ENCODE results near the gene ANO7. TPM values are rescaled to one million over a fixed set of nuclear protein-coding genes. Genes with fewer than 3 reads are reported as not detected.

Gene ANO7
- total and polyA plus RNA-seq, 7 experiments from 2014 or later: 0.16 to 0.94 (median 0.30) TPM; not detected in 1

DNA sequence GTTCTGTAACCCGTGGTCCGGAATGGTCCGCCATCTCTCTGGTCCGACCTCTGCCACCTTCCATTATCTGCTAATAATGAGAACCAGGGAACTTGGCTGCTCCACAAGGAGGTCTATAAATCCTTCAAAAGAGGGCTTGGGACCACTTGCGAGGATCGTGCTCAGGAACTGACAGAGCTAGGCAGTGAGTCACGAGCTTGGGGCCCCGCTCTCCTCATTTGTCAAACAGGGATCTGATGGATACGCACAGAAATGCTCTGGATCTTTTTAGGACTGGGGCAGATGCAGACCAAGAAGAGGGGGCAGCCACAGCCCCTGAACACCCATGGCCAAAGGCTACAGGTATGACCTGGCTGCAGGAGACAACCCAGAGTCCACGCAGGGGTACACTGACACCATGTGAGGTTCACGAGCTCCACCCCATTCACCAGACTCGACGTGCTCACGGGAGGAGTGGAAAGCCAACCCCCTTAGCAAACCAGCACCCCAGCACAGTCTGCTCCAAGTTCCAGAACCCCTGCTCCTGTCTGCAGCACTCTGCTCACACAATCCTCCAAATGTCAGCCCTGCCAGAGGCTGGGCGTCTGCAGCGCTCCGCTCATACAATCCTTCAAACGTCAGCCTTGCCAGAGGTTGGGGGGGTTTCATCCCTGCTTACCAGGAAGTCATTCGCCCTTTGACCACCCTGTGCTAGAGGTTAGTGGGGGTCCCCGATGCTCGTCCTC is 45.8 kb downstream of the ANO7 start:
- peaks cover 18 to 97% (median 29%) of the 10 kb centered on the region in 3 experiments for H3K36me3 ChIP-seq (ENCODE audit: control insufficient read depth in 2 of 3, insufficient read depth in 3 of 3, low read length in 3 of 3)
- DNase-seq: no peak
- POLR2A ChIA-PET: interaction anchor here (0.6 kb wide), 1 partner anchor 480 kb away, joined by 3 read pairs; no protein-coding TSS in a partner anchor
- no peaks in the 10 kb centered on the region for H3K9me3 ChIP-seq (ENCODE audit: control insufficient read depth in 2 of 3, low read length in 3 of 3)
- H3K27ac ChIP-seq (ENCODE audit: low read depth, low read length): no peak overlapping the region
- ATAC-seq: no peak
- Mint-ChIP-seq H3K4me3 (no peak overlapping the region), H3K36me3 (peaks cover 18 to 87% (median 41%) of the 10 kb centered on the region in 5 donors), H3K27me3 (no peaks in the 10 kb centered on the region), H3K27ac (no peak overlapping the region), H3K4me1 (peaks cover 0 to 6% (median 0%) of the 10 kb centered on the region in 7 donors), H3K9me3 (no peaks in the 10 kb centered on the region)
- no peak overlapping the region for H3K4me3 ChIP-seq (ENCODE audit: low read length)
- intact Hi-C loops (cut with micrococcal nuclease): no loop called here
- no peaks in the 10 kb centered on the region for H3K4me1 ChIP-seq (ENCODE audit: control insufficient read depth in 2 of 2, insufficient read depth in 2 of 2, low read length in 2 of 2)
- CTCF ChIA-PET: no interaction called here
- H3K27me3 ChIP-seq (ENCODE audit: control insufficient read depth in 2 of 2, insufficient read depth in 2 of 2, low read length in 2 of 2): no peaks in the 10 kb centered on the region

GRCh38 chr2:241234962-241235740 is 46.7 kb downstream of the ANO7 start:
- Mint-ChIP-seq H3K9me3 (no peaks in the 10 kb centered on the region), H3K27me3 (no peaks in the 10 kb centered on the region), H3K27ac (peak overlapping the region in 1 of 9 donors; percentile 43), H3K4me1 (peaks cover 0 to 6% (median 0%) of the 10 kb centered on the region in 7 donors), H3K36me3 (peaks cover 19 to 92% (median 43%) of the 10 kb centered on the region in 5 donors), H3K4me3 (no peak overlapping the region)
- ChIA-PET POLR2A (no interaction called here), CTCF (no interaction called here)
- intact Hi-C loops (cut with micrococcal nuclease): no loop called here
- DNase-seq: no peak
- Histone ChIP-seq H3K27ac (ENCODE audit: low read depth, low read length) (no peak overlapping the region), H3K4me1 (ENCODE audit: control insufficient read depth in 2 of 2, insufficient read depth in 2 of 2, low read length in 2 of 2) (no peaks in the 10 kb centered on the region), H3K27me3 (ENCODE audit: control insufficient read depth in 2 of 2, insufficient read depth in 2 of 2, low read length in 2 of 2) (no peaks in the 10 kb centered on the region), H3K36me3 (ENCODE audit: control insufficient read depth in 2 of 3, insufficient read depth in 3 of 3, low read length in 3 of 3) (peaks cover 18 to 99% (median 29%) of the 10 kb centered on the region in 3 experiments), H3K4me3 (ENCODE audit: low read length) (no peak overlapping the region), H3K9me3 (ENCODE audit: control insufficient read depth in 2 of 3, low read length in 3 of 3) (no peaks in the 10 kb centered on the region)
- no peak for ATAC-seq

GRCh38 chr2:241235859-241236593 is 47.5 kb downstream of the ANO7 start:
- Histone ChIP-seq H3K36me3 (ENCODE audit: control insufficient read depth in 2 of 3, insufficient read depth in 3 of 3, low read length in 3 of 3) (peaks cover 18 to 99% (median 31%) of the 10 kb centered on the region in 3 experiments), H3K4me3 (ENCODE audit: low read length) (no peak overlapping the region), H3K27ac (ENCODE audit: low read depth, low read length) (no peak overlapping the region), H3K27me3 (ENCODE audit: control insufficient read depth in 2 of 2, insufficient read depth in 2 of 2, low read length in 2 of 2) (no peaks in the 10 kb centered on the region), H3K4me1 (ENCODE audit: control insufficient read depth in 2 of 2, insufficient read depth in 2 of 2, low read length in 2 of 2) (no peaks in the 10 kb centered on the region), H3K9me3 (ENCODE audit: control insufficient read depth in 2 of 3, low read length in 3 of 3) (no peaks in the 10 kb centered on the region)
- Mint-ChIP-seq H3K27ac (no peak overlapping the region), H3K4me1 (peaks cover 0 to 6% (median 0%) of the 10 kb centered on the region in 7 donors), H3K9me3 (no peaks in the 10 kb centered on the region), H3K36me3 (peaks cover 25 to 93% (median 48%) of the 10 kb centered on the region in 5 donors), H3K27me3 (no peaks in the 10 kb centered on the region), H3K4me3 (no peak overlapping the region)
- DNase-seq (no peak), ATAC-seq (no peak)
- CTCF ChIA-PET: no interaction called here
- POLR2A ChIA-PET: no interaction called here
- intact Hi-C loops (cut with micrococcal nuclease): no loop called here

GRCh38 chr2:241237047-241237446 is 48.6 kb downstream of the ANO7 start:
- H3K27ac Mint-ChIP-seq: peak overlapping the region in 2 of 9 donors; percentile 42 to 68
- H3K4me1 Mint-ChIP-seq: peaks cover 0 to 3% (median 0%) of the 10 kb centered on the region in 7 donors
- DNase-seq: no peak
- Histone ChIP-seq H3K4me3 (ENCODE audit: low read length) (no peak overlapping the region), H3K36me3 (ENCODE audit: control insufficient read depth in 2 of 3, insufficient read depth in 3 of 3, low read length in 3 of 3) (peaks cover 18 to 96% (median 35%) of the 10 kb centered on the region in 3 experiments), H3K27me3 (ENCODE audit: control insufficient read depth in 2 of 2, insufficient read depth in 2 of 2, low read length in 2 of 2) (no peaks in the 10 kb centered on the region), H3K4me1 (ENCODE audit: control insufficient read depth in 2 of 2, insufficient read depth in 2 of 2, low read length in 2 of 2) (no peaks in the 10 kb centered on the region), H3K27ac (ENCODE audit: low read depth, low read length) (no peak overlapping the region), H3K9me3 (ENCODE audit: control insufficient read depth in 2 of 3, low read length in 3 of 3) (no peaks in the 10 kb centered on the region)
- H3K27me3 Mint-ChIP-seq: no peaks in the 10 kb centered on the region
- ATAC-seq: no peak
- no peak overlapping the region for H3K4me3 Mint-ChIP-seq
- peaks cover 25 to 90% (median 43%) of the 10 kb centered on the region in 5 donors for H3K36me3 Mint-ChIP-seq
- intact Hi-C loops (cut with micrococcal nuclease): no loop called here
- H3K9me3 Mint-ChIP-seq: no peaks in the 10 kb centered on the region
- CTCF ChIA-PET: no interaction called here
- POLR2A ChIA-PET: no interaction called here

- Mint-ChIP-seq H3K27me3 (no peaks in the 10 kb centered on the region), H3K9me3 (no peaks in the 10 kb centered on the region), H3K4me3 (no peak overlapping the region), H3K4me1 (no peaks in the 10 kb centered on the region), H3K36me3 (peaks cover 25 to 94% (median 48%) of the 10 kb centered on the region in 5 donors), H3K27ac (no peak overlapping the region)
- no peak overlapping the region for H3K4me3 ChIP-seq (ENCODE audit: low read length)
- DNase-seq (no peak), ATAC-seq (no peak)
- no peaks in the 10 kb centered on the region for H3K4me1 ChIP-seq (ENCODE audit: control insufficient read depth in 2 of 2, insufficient read depth in 2 of 2, low read length in 2 of 2)
- intact Hi-C loops (cut with micrococcal nuclease): no loop called here
- no peaks in the 10 kb centered on the region for H3K27me3 ChIP-seq (ENCODE audit: control insufficient read depth in 2 of 2, insufficient read depth in 2 of 2, low read length in 2 of 2)
- H3K9me3 ChIP-seq (ENCODE audit: control insufficient read depth in 2 of 3, low read length in 3 of 3): no peaks in the 10 kb centered on the region
- ChIA-PET POLR2A (no interaction called here), CTCF (no interaction called here)
- no peak overlapping the region for H3K27ac ChIP-seq (ENCODE audit: low read depth, low read length)
- peaks cover 18 to 96% (median 41%) of the 10 kb centered on the region in 3 experiments for H3K36me3 ChIP-seq (ENCODE audit: control insufficient read depth in 2 of 3, insufficient read depth in 3 of 3, low read length in 3 of 3)
Measured at GRCh38 chr2:241237949-241238371, 49.5 kb downstream of the ANO7 start.

- Mint-ChIP-seq H3K27me3 (no peaks in the 10 kb centered on the region), H3K36me3 (peaks cover 25 to 93% (median 47%) of the 10 kb centered on the region in 5 donors), H3K27ac (peak overlapping the region in 1 of 9 donors; percentile 45), H3K4me3 (no peak overlapping the region), H3K4me1 (no peaks in the 10 kb centered on the region), H3K9me3 (no peaks in the 10 kb centered on the region)
- no peaks in the 10 kb centered on the region for H3K9me3 ChIP-seq (ENCODE audit: control insufficient read depth in 2 of 3, low read length in 3 of 3)
- H3K36me3 ChIP-seq (ENCODE audit: control insufficient read depth in 2 of 3, insufficient read depth in 3 of 3, low read length in 3 of 3): peaks cover 18 to 96% (median 41%) of the 10 kb centered on the region in 3 experiments
- intact Hi-C loops (cut with micrococcal nuclease): no loop called here
- DNase-seq: no peak
- H3K4me3 ChIP-seq (ENCODE audit: low read length): no peak overlapping the region
- POLR2A ChIA-PET: no interaction called here
- H3K27ac ChIP-seq (ENCODE audit: low read depth, low read length): no peak overlapping the region
- CTCF ChIA-PET: no interaction called here
- H3K4me1 ChIP-seq (ENCODE audit: control insufficient read depth in 2 of 2, insufficient read depth in 2 of 2, low read length in 2 of 2): no peaks in the 10 kb centered on the region
- no peaks in the 10 kb centered on the region for H3K27me3 ChIP-seq (ENCODE audit: control insufficient read depth in 2 of 2, insufficient read depth in 2 of 2, low read length in 2 of 2)
- ATAC-seq: no peak
Measured at GRCh38 chr2:241238693-241239198, 50.3 kb downstream of the ANO7 start.
